Measurements from ENCODE around the gene ITGA1.

Gene ITGA1

GRCh38 chr5:52786391-52786790, 1.3 kb upstream of the ITGA1 start:
- no peaks in the 10 kb centered on the region for H3K36me3 ChIP-seq (ENCODE audit: control insufficient read depth in 5 of 5, insufficient read depth in 5 of 5, low read length in 5 of 5)
- H3K27ac ChIP-seq (ENCODE audit: low read depth, low read length), result peak overlapping the region; percentile 89
- H3K4me1 ChIP-seq (ENCODE audit: control insufficient read depth in 5 of 5, insufficient read depth in 5 of 5, low read length in 5 of 5), result peaks cover 0 to 31% (median 28%) of the 10 kb centered on the region in 5 donors
- no peaks in the 10 kb centered on the region for H3K27me3 ChIP-seq (ENCODE audit: control insufficient read depth in 5 of 5, insufficient read depth in 4 of 5, low read length in 5 of 5)
- H3K9me3 ChIP-seq (ENCODE audit: control insufficient read depth in 5 of 5, low read length in 5 of 5), result no peaks in the 10 kb centered on the region
- no peak overlapping the region for H3K4me3 ChIP-seq (ENCODE audit: low read depth in 1 of 5, low read length in 5 of 5)
- H3K9ac ChIP-seq (ENCODE audit: low read length in 5 of 5), result no peak overlapping the region

DNA sequence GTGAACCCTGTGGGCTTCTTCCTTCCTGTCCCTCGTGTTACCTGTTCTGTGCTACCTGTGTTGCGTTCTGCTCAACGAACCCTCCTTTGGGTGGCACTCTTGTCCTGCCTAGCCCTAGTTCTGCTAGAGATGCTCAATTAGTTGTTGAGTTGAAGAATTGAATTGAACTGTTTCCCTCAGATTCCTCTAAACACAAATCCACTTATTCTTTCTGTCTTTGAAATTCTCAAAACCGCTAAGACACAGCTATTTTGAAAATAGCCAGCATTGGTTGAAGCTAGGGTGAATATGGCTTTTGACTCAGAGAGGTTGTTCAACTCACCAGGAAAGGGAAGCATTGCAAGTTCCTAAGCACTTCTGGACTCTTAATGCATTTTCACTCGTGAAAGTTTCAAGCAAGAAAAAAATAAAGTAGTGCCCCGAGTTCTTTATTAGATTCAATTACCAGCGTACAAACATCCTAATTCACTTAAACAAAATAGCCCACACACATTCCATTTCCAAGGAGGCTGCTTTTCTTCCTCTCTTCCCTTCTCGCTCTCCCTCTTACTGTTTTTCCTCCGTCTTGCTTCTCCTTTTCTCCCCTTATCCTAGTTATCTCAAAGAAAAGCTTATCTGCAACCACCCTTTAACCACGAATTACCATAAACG, 642 bp upstream of the ITGA1 start:
- H3K27me3 ChIP-seq (ENCODE audit: control insufficient read depth in 5 of 5, insufficient read depth in 4 of 5, low read length in 5 of 5), result no peaks in the 10 kb centered on the region
- peaks cover 0 to 32% (median 28%) of the 10 kb centered on the region in 5 donors for H3K4me1 ChIP-seq (ENCODE audit: control insufficient read depth in 5 of 5, insufficient read depth in 5 of 5, low read length in 5 of 5)
- peak overlapping the region; percentile 89 for H3K27ac ChIP-seq (ENCODE audit: low read depth, low read length)
- no peaks in the 10 kb centered on the region for H3K36me3 ChIP-seq (ENCODE audit: control insufficient read depth in 5 of 5, insufficient read depth in 5 of 5, low read length in 5 of 5)
- H3K9me3 ChIP-seq (ENCODE audit: control insufficient read depth in 5 of 5, low read length in 5 of 5), result no peaks in the 10 kb centered on the region
- peak overlapping the region; percentile 44 to 95 (median 83) for H3K9ac ChIP-seq (ENCODE audit: low read length in 5 of 5)
- H3K4me3 ChIP-seq (ENCODE audit: low read depth in 1 of 5, low read length in 5 of 5), result peak overlapping the region; percentile 78 to 88 (median 84)

GRCh38 chr5:52788505-52788821, 747 bp downstream of the ITGA1 start:
- peaks cover 0 to 43% (median 32%) of the 10 kb centered on the region in 5 donors for H3K4me1 ChIP-seq (ENCODE audit: control insufficient read depth in 5 of 5, insufficient read depth in 5 of 5, low read length in 5 of 5)
- no peaks in the 10 kb centered on the region for H3K36me3 ChIP-seq (ENCODE audit: control insufficient read depth in 5 of 5, insufficient read depth in 5 of 5, low read length in 5 of 5)
- peak overlapping the region; percentile 78 to 95 (median 83) for H3K9ac ChIP-seq (ENCODE audit: low read length in 5 of 5)
- peak overlapping the region; percentile 78 to 94 (median 84) for H3K4me3 ChIP-seq (ENCODE audit: low read depth in 1 of 5, low read length in 5 of 5)
- H3K27me3 ChIP-seq (ENCODE audit: control insufficient read depth in 5 of 5, insufficient read depth in 4 of 5, low read length in 5 of 5), result no peaks in the 10 kb centered on the region
- H3K9me3 ChIP-seq (ENCODE audit: control insufficient read depth in 5 of 5, low read length in 5 of 5), result no peaks in the 10 kb centered on the region
- H3K27ac ChIP-seq (ENCODE audit: low read depth, low read length), result peak overlapping the region; percentile 89

- H3K27ac ChIP-seq (ENCODE audit: low read depth, low read length), result peak overlapping the region; percentile 89
- peak overlapping the region; percentile 26 to 95 (median 83) for H3K9ac ChIP-seq (ENCODE audit: low read length in 5 of 5)
- no peaks in the 10 kb centered on the region for H3K27me3 ChIP-seq (ENCODE audit: control insufficient read depth in 5 of 5, insufficient read depth in 4 of 5, low read length in 5 of 5)
- H3K4me3 ChIP-seq (ENCODE audit: low read depth in 1 of 5, low read length in 5 of 5), result peak overlapping the region; percentile 78 to 94 (median 84)
- no peaks in the 10 kb centered on the region for H3K36me3 ChIP-seq (ENCODE audit: control insufficient read depth in 5 of 5, insufficient read depth in 5 of 5, low read length in 5 of 5)
- H3K9me3 ChIP-seq (ENCODE audit: control insufficient read depth in 5 of 5, low read length in 5 of 5), result no peaks in the 10 kb centered on the region
- H3K4me1 ChIP-seq (ENCODE audit: control insufficient read depth in 5 of 5, insufficient read depth in 5 of 5, low read length in 5 of 5), result peaks cover 0 to 44% (median 35%) of the 10 kb centered on the region in 5 donors
Observed at GRCh38 chr5:52789378-52789777, 1.7 kb downstream of the ITGA1 start.

- Histone ChIP-seq H3K9ac (ENCODE audit: low read length in 5 of 5) (peak overlapping the region in 4 of 5 donors; percentile 83 to 95 (median 84)), H3K4me1 (ENCODE audit: control insufficient read depth in 5 of 5, insufficient read depth in 5 of 5, low read length in 5 of 5) (peaks cover 0 to 49% (median 35%) of the 10 kb centered on the region in 5 donors), H3K27me3 (ENCODE audit: control insufficient read depth in 5 of 5, insufficient read depth in 4 of 5, low read length in 5 of 5) (no peaks in the 10 kb centered on the region), H3K36me3 (ENCODE audit: control insufficient read depth in 5 of 5, insufficient read depth in 5 of 5, low read length in 5 of 5) (no peaks in the 10 kb centered on the region), H3K4me3 (ENCODE audit: low read depth in 1 of 5, low read length in 5 of 5) (peak overlapping the region; percentile 78 to 94 (median 84)), H3K27ac (ENCODE audit: low read depth, low read length) (peak overlapping the region; percentile 89), H3K9me3 (ENCODE audit: control insufficient read depth in 5 of 5, low read length in 5 of 5) (no peaks in the 10 kb centered on the region)
Observed at GRCh38 chr5:52789851-52790250, 2.1 kb downstream of the ITGA1 start.

GRCh38 chr5:52791366-52791765, 3.6 kb downstream of the ITGA1 start:
- peaks cover 0 to 57% (median 39%) of the 10 kb centered on the region in 5 donors for H3K4me1 ChIP-seq (ENCODE audit: control insufficient read depth in 5 of 5, insufficient read depth in 5 of 5, low read length in 5 of 5)
- H3K9ac ChIP-seq (ENCODE audit: low read length in 5 of 5), result no peak overlapping the region
- H3K36me3 ChIP-seq (ENCODE audit: control insufficient read depth in 5 of 5, insufficient read depth in 5 of 5, low read length in 5 of 5), result no peaks in the 10 kb centered on the region
- no peak overlapping the region for H3K27ac ChIP-seq (ENCODE audit: low read depth, low read length)
- peak overlapping the region in 2 of 5 donors; percentile 8 to 81 for H3K4me3 ChIP-seq (ENCODE audit: low read depth in 1 of 5, low read length in 5 of 5)
- no peaks in the 10 kb centered on the region for H3K27me3 ChIP-seq (ENCODE audit: control insufficient read depth in 5 of 5, insufficient read depth in 4 of 5, low read length in 5 of 5)
- H3K9me3 ChIP-seq (ENCODE audit: control insufficient read depth in 5 of 5, low read length in 5 of 5), result no peaks in the 10 kb centered on the region

DNA sequence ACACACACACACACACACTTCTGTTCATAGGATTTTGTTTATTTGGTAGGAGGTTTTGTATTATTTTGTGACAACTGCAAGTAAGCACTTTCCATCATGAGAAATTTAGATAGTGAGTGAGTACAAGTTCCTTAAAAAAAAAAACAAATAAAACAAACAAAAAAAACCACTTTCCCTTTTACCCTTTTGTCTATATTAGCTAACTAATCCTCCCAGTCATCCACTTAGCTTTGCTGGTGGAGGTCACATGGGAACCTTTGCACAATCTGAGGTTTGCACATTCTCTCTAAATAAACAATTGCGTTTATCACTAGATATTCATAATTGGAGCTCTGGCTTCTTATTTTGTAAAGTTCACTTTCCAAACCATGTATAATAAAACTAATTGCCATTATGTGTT, 6.8 kb downstream of the ITGA1 start:
- Histone ChIP-seq H3K27me3 (ENCODE audit: control insufficient read depth in 5 of 5, insufficient read depth in 4 of 5, low read length in 5 of 5) (no peaks in the 10 kb centered on the region), H3K4me1 (ENCODE audit: control insufficient read depth in 5 of 5, insufficient read depth in 5 of 5, low read length in 5 of 5) (peaks cover 4 to 63% (median 48%) of the 10 kb centered on the region in 5 donors), H3K4me3 (ENCODE audit: low read depth in 1 of 5, low read length in 5 of 5) (no peak overlapping the region), H3K9ac (ENCODE audit: low read length in 5 of 5) (no peak overlapping the region), H3K9me3 (ENCODE audit: control insufficient read depth in 5 of 5, low read length in 5 of 5) (no peaks in the 10 kb centered on the region), H3K27ac (ENCODE audit: low read depth, low read length) (no peak overlapping the region), H3K36me3 (ENCODE audit: control insufficient read depth in 5 of 5, insufficient read depth in 5 of 5, low read length in 5 of 5) (no peaks in the 10 kb centered on the region)

GRCh38 chr5:52796031-52796430, 8.3 kb downstream of the ITGA1 start:
- no peaks in the 10 kb centered on the region for H3K27me3 ChIP-seq (ENCODE audit: control insufficient read depth in 5 of 5, insufficient read depth in 4 of 5, low read length in 5 of 5)
- H3K9ac ChIP-seq (ENCODE audit: low read length in 5 of 5), result no peak overlapping the region
- peaks cover 0 to 4% (median 0%) of the 10 kb centered on the region in 5 donors for H3K36me3 ChIP-seq (ENCODE audit: control insufficient read depth in 5 of 5, insufficient read depth in 5 of 5, low read length in 5 of 5)
- H3K4me1 ChIP-seq (ENCODE audit: control insufficient read depth in 5 of 5, insufficient read depth in 5 of 5, low read length in 5 of 5), result peaks cover 14 to 64% (median 56%) of the 10 kb centered on the region in 5 donors
- H3K4me3 ChIP-seq (ENCODE audit: low read depth in 1 of 5, low read length in 5 of 5), result no peak overlapping the region
- H3K9me3 ChIP-seq (ENCODE audit: control insufficient read depth in 5 of 5, low read length in 5 of 5), result no peaks in the 10 kb centered on the region
- H3K27ac ChIP-seq (ENCODE audit: low read depth, low read length), result peak overlapping the region; percentile 99

DNA sequence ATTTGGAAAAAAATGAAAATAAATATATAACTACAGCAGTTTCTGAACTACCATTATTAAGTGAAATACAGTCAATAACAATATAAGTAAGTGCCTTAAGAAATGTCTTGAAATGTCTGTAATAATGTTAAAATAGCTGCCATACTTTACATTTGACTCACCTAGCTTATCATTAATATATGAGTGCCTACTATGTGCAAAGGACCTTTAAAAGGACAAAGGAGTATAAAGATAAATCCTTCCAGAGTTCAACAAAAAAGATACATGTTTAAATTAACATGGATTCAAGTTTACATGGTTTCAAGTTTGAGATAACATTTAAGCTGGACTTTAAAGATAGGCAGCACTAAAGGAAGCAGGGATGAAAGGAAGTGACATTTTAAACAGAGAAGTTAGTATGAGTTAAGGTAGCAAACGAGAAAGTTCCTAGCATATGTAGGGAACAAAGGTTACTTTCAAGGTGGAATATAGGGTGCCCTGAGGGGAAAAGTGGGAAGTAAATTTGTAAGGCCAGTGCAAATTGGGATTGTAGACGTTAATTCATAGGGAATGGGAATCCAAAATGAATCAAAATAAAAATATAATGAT, 8.9 kb downstream of the ITGA1 start:
- no peaks in the 10 kb centered on the region for H3K27me3 ChIP-seq (ENCODE audit: control insufficient read depth in 5 of 5, insufficient read depth in 4 of 5, low read length in 5 of 5)
- peak overlapping the region in 1 of 5 donors; percentile 13 for H3K9ac ChIP-seq (ENCODE audit: low read length in 5 of 5)
- peak overlapping the region; percentile 99 for H3K27ac ChIP-seq (ENCODE audit: low read depth, low read length)
- peaks cover 0 to 7% (median 2%) of the 10 kb centered on the region in 5 donors for H3K36me3 ChIP-seq (ENCODE audit: control insufficient read depth in 5 of 5, insufficient read depth in 5 of 5, low read length in 5 of 5)
- H3K9me3 ChIP-seq (ENCODE audit: control insufficient read depth in 5 of 5, low read length in 5 of 5), result no peaks in the 10 kb centered on the region
- no peak overlapping the region for H3K4me3 ChIP-seq (ENCODE audit: low read depth in 1 of 5, low read length in 5 of 5)
- peaks cover 14 to 66% (median 58%) of the 10 kb centered on the region in 5 donors for H3K4me1 ChIP-seq (ENCODE audit: control insufficient read depth in 5 of 5, insufficient read depth in 5 of 5, low read length in 5 of 5)

DNA sequence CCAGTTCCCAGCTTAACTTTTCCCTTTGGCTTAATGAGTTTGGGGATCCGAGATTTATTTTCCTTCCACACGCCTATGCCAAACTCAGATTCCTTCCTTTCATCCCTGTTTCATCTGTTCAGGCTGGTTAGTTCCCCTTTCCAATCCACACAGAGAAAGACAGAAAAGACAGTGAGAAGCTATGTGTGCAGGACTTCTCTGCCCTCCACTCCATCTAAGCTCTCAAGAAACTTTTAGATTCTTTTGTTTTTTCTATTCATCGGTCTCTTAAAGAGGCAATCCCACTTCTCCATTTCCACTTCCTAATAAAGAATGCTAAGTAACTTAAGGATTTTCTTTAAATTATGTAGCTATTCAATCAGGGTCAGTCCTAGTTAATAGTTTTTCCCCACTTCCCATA, 11.2 kb downstream of the ITGA1 start:
- Histone ChIP-seq H3K9me3 (ENCODE audit: control insufficient read depth in 5 of 5, low read length in 5 of 5) (no peaks in the 10 kb centered on the region), H3K4me3 (ENCODE audit: low read depth in 1 of 5, low read length in 5 of 5) (peak overlapping the region; percentile 56 to 89 (median 80)), H3K4me1 (ENCODE audit: control insufficient read depth in 5 of 5, insufficient read depth in 5 of 5, low read length in 5 of 5) (peaks cover 15 to 76% (median 70%) of the 10 kb centered on the region in 5 donors), H3K36me3 (ENCODE audit: control insufficient read depth in 5 of 5, insufficient read depth in 5 of 5, low read length in 5 of 5) (peaks cover 0 to 10% (median 7%) of the 10 kb centered on the region in 5 donors), H3K27ac (ENCODE audit: low read depth, low read length) (peak overlapping the region; percentile 99), H3K27me3 (ENCODE audit: control insufficient read depth in 5 of 5, insufficient read depth in 4 of 5, low read length in 5 of 5) (no peaks in the 10 kb centered on the region), H3K9ac (ENCODE audit: low read length in 5 of 5) (peak overlapping the region; percentile 77 to 94 (median 89))

Data from subcutaneous abdominal adipose tissue (tissue), 5 donors.